ENCODE data around the gene FBXL3. TPM values are rescaled to one million over a fixed set of nuclear protein-coding genes. Genes with fewer than 3 reads are reported as not detected.

The FBXL3 gene
- total RNA-seq, 1 experiment from 2014 or later = 29.2 TPM

DNA sequence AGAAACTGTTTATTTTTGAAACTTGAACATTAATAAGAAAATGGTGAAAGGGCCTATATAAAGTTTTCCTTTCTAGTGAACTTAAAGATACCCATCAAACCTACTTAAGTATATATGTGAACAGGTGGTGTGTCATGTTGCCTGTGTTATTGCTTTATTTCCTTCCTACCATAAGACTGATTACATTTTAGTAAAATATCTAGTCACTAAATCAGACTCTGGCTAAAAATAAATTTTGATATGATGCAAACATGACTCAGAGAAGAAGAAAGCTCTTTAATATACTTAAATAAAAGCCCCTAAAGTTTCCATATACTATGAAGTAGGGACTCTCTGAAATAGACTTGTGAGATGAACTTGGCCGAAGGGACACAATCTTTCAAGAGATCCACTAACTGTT is 35.1 kb upstream of the FBXL3 start:
- no peak for DNase-seq (ENCODE audit: low spot score)
- Histone ChIP-seq H3K27me3 (replicated peaks; ENCODE audit: insufficient read depth, low read depth, low read length, poor library complexity) (no peaks in the 10 kb centered on the region), H3K27ac (ENCODE audit: low read depth, low read length, poor library complexity, severe bottlenecking) (no peak overlapping the region), H3K9me3 (ENCODE audit: low read depth, low read length, poor library complexity, severe bottlenecking) (no peaks in the 10 kb centered on the region), H3K4me1 (ENCODE audit: insufficient read depth, low read length, poor library complexity, severe bottlenecking) (no peaks in the 10 kb centered on the region), H3K4me3 (ENCODE audit: low read depth, low read length, poor library complexity, severe bottlenecking) (no peak overlapping the region), H3K36me3 (ENCODE audit: insufficient read depth, low read length, poor library complexity, severe bottlenecking) (peaks cover 19% of the 10 kb centered on the region)
- POLR2A ChIA-PET (ENCODE audit: low non-redundant PET) = no interaction called here
- CTCF ChIA-PET = no interaction called here
- intact Hi-C loops (cut with micrococcal nuclease; ENCODE audit: unreplicated experiment) = no loop called here
- TF ChIP-seq EZH2 (IDR thresholded peaks at IDR 0.05; ENCODE audit: borderline replicate concordance, low read depth, low read length, poor library complexity, severe bottlenecking) (no peak), CTCF (conservative IDR thresholded peaks at IDR 0.05; ENCODE audit: low read depth, low read length) (no peak)
- BruUV-seq (replicated peaks) = no TSS peak

GRCh38 chr13:77061362-77061761 is 34.4 kb upstream of the FBXL3 start:
- POLR2A ChIA-PET (ENCODE audit: low non-redundant PET) = no interaction called here
- no TSS peak for BruUV-seq (replicated peaks)
- no peaks in the 10 kb centered on the region for H3K4me1 ChIP-seq (ENCODE audit: insufficient read depth, low read length, poor library complexity, severe bottlenecking)
- CTCF ChIA-PET = no interaction called here
- intact Hi-C loops (cut with micrococcal nuclease; ENCODE audit: unreplicated experiment) = no loop called here
- H3K36me3 ChIP-seq (ENCODE audit: insufficient read depth, low read length, poor library complexity, severe bottlenecking) = peaks cover 23% of the 10 kb centered on the region
- H3K27ac ChIP-seq (ENCODE audit: low read depth, low read length, poor library complexity, severe bottlenecking) = no peak overlapping the region
- no peaks in the 10 kb centered on the region for H3K9me3 ChIP-seq (ENCODE audit: low read depth, low read length, poor library complexity, severe bottlenecking)
- H3K27me3 ChIP-seq (replicated peaks; ENCODE audit: insufficient read depth, low read depth, low read length, poor library complexity) = no peaks in the 10 kb centered on the region
- TF ChIP-seq EZH2 (IDR thresholded peaks at IDR 0.05; ENCODE audit: borderline replicate concordance, low read depth, low read length, poor library complexity, severe bottlenecking) (no peak), CTCF (conservative IDR thresholded peaks at IDR 0.05; ENCODE audit: low read depth, low read length) (no peak)
- DNase-seq (ENCODE audit: low spot score) = no peak
- no peak overlapping the region for H3K4me3 ChIP-seq (ENCODE audit: low read depth, low read length, poor library complexity, severe bottlenecking)

- H3K27me3 ChIP-seq (replicated peaks; ENCODE audit: insufficient read depth, low read depth, low read length, poor library complexity) = no peaks in the 10 kb centered on the region
- TF ChIP-seq CTCF (conservative IDR thresholded peaks at IDR 0.05; ENCODE audit: low read depth, low read length) (no peak), EZH2 (IDR thresholded peaks at IDR 0.05; ENCODE audit: borderline replicate concordance, low read depth, low read length, poor library complexity, severe bottlenecking) (no peak)
- H3K4me3 ChIP-seq (ENCODE audit: low read depth, low read length, poor library complexity, severe bottlenecking) = no peak overlapping the region
- no peak overlapping the region for H3K27ac ChIP-seq (ENCODE audit: low read depth, low read length, poor library complexity, severe bottlenecking)
- DNase-seq (ENCODE audit: low spot score) = no peak
- intact Hi-C loops (cut with micrococcal nuclease; ENCODE audit: unreplicated experiment) = no loop called here
- BruUV-seq (replicated peaks) = no TSS peak
- no peaks in the 10 kb centered on the region for H3K9me3 ChIP-seq (ENCODE audit: low read depth, low read length, poor library complexity, severe bottlenecking)
- CTCF ChIA-PET = no interaction called here
- peaks cover 18% of the 10 kb centered on the region for H3K36me3 ChIP-seq (ENCODE audit: insufficient read depth, low read length, poor library complexity, severe bottlenecking)
- no peaks in the 10 kb centered on the region for H3K4me1 ChIP-seq (ENCODE audit: insufficient read depth, low read length, poor library complexity, severe bottlenecking)
- POLR2A ChIA-PET (ENCODE audit: low non-redundant PET) = no interaction called here
These were observed 29.9 kb upstream of the FBXL3 start for GRCh38 chr13:77056886-77057285.
